ENCODE results near the gene ARHGEF11. TPM values are rescaled to one million over a fixed set of nuclear protein-coding genes. Genes with fewer than 3 reads are reported as not detected.

ARHGEF11 gene
- total and polyA plus RNA-seq, 4 donors: 5.8 to 23.7 (median 9.8) TPM

DNA sequence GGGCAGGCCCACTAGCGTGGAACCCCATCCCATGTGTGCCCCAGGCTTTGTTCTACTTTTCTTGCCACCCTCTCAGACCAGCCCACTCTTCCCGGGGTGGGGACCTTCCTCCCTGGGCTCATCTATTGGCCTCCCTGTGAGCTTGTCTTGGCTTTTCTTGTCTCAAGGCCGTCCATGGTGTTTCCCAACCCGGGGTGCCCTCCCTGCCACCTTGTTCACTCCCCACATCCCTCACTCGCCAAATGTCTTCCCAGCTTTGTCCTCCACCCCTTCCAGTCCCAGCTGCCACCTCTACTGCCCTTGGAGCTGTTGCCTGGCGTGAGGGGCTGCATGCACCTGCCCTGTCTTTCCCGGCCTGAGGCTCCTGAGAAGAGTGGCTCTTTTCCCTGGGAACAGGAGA lies 106.7 kb downstream of the ARHGEF11 start:
- TF ChIP-seq MAX (IDR thresholded peaks at IDR 0.05): no peak
- no peak for TF ChIP-seq HNF4A (conservative IDR thresholded peaks at IDR 0.05)
- no peak for TF ChIP-seq REST (IDR thresholded peaks at IDR 0.05)
- no peak for TF ChIP-seq FOXA1 (IDR thresholded peaks at IDR 0.05)
- no peak for TF ChIP-seq RAD21 (IDR thresholded peaks at IDR 0.05)
- no peak for TF ChIP-seq HNF4G (IDR thresholded peaks at IDR 0.05)
- no peak for TF ChIP-seq ATF3 (IDR thresholded peaks at IDR 0.05)
- no peak for TF ChIP-seq NR2F2 (IDR thresholded peaks at IDR 0.05)
- TF ChIP-seq TAF1 (conservative IDR thresholded peaks at IDR 0.05): no peak
- TF ChIP-seq YY1 (IDR thresholded peaks at IDR 0.05): no peak
- TF ChIP-seq EGR1 (IDR thresholded peaks at IDR 0.05; ENCODE audit: low read depth in 2 of 2): no peak
- TF ChIP-seq FOXA2 (IDR thresholded peaks at IDR 0.05): no peak
- no peak for DNase-seq (ENCODE audit: low spot score)
- 90% methylated on average over 7 of the region's 7 CpGs for WGBS
- no peak overlapping the region for H3K4me3 ChIP-seq (ENCODE audit: low read depth in 1 of 3, low read length in 3 of 3)
- no peaks in the 10 kb centered on the region for H3K9me3 ChIP-seq (ENCODE audit: control insufficient read depth in 4 of 4, low read length in 3 of 4)
- H3K27ac ChIP-seq (ENCODE audit: low read depth in 1 of 2, low read length in 2 of 2): no peak overlapping the region
- no peaks in the 10 kb centered on the region for H3K4me1 ChIP-seq (ENCODE audit: control insufficient read depth in 4 of 4, insufficient read depth in 4 of 4, low read length in 3 of 4)
- H3K9ac ChIP-seq (ENCODE audit: low read depth in 1 of 2, low read length in 2 of 2): no peak overlapping the region
- H3K36me3 ChIP-seq (ENCODE audit: control insufficient read depth in 4 of 4, insufficient read depth in 3 of 4, low read depth in 1 of 4, low read length in 3 of 4): peaks cover 16 to 79% (median 45%) of the 10 kb centered on the region in 4 donors
- no peaks in the 10 kb centered on the region for H3K27me3 ChIP-seq (ENCODE audit: control insufficient read depth in 4 of 4, insufficient read depth in 4 of 4, low read length in 3 of 4)

GRCh38 chr1:156937883-156938282 lies 107.7 kb downstream of the ARHGEF11 start:
- H3K4me3 ChIP-seq (ENCODE audit: low read depth in 1 of 3, low read length in 3 of 3): no peak overlapping the region
- H3K27me3 ChIP-seq (ENCODE audit: control insufficient read depth in 4 of 4, insufficient read depth in 4 of 4, low read length in 3 of 4): no peaks in the 10 kb centered on the region
- H3K9me3 ChIP-seq (ENCODE audit: control insufficient read depth in 4 of 4, low read length in 3 of 4): no peaks in the 10 kb centered on the region
- H3K4me1 ChIP-seq (ENCODE audit: control insufficient read depth in 4 of 4, insufficient read depth in 4 of 4, low read length in 3 of 4): no peaks in the 10 kb centered on the region
- TF ChIP-seq JUND (IDR thresholded peaks at IDR 0.05) (no peak), TAF1 (conservative IDR thresholded peaks at IDR 0.05) (no peak), FOXA2 (IDR thresholded peaks at IDR 0.05) (no peak), ZBTB33 (IDR thresholded peaks at IDR 0.05) (no peak), SP1 (IDR thresholded peaks at IDR 0.05) (no peak), HNF4G (IDR thresholded peaks at IDR 0.05) (no peak), RAD21 (IDR thresholded peaks at IDR 0.05) (no peak), FOXA1 (IDR thresholded peaks at IDR 0.05) (no peak), ATF3 (IDR thresholded peaks at IDR 0.05) (no peak), YY1 (IDR thresholded peaks at IDR 0.05) (no peak), GABPA (IDR thresholded peaks at IDR 0.05 in 1 of 2, conservative IDR thresholded peaks at IDR 0.05 in 1 of 2) (no peak), HNF4A (conservative IDR thresholded peaks at IDR 0.05) (no peak), RXRA (IDR thresholded peaks at IDR 0.05) (no peak), EGR1 (IDR thresholded peaks at IDR 0.05; ENCODE audit: low read depth in 2 of 2) (no peak), NR2F2 (IDR thresholded peaks at IDR 0.05) (no peak), MAX (IDR thresholded peaks at IDR 0.05) (no peak), REST (IDR thresholded peaks at IDR 0.05) (no peak)
- TF ChIP-seq, protein P1, sequence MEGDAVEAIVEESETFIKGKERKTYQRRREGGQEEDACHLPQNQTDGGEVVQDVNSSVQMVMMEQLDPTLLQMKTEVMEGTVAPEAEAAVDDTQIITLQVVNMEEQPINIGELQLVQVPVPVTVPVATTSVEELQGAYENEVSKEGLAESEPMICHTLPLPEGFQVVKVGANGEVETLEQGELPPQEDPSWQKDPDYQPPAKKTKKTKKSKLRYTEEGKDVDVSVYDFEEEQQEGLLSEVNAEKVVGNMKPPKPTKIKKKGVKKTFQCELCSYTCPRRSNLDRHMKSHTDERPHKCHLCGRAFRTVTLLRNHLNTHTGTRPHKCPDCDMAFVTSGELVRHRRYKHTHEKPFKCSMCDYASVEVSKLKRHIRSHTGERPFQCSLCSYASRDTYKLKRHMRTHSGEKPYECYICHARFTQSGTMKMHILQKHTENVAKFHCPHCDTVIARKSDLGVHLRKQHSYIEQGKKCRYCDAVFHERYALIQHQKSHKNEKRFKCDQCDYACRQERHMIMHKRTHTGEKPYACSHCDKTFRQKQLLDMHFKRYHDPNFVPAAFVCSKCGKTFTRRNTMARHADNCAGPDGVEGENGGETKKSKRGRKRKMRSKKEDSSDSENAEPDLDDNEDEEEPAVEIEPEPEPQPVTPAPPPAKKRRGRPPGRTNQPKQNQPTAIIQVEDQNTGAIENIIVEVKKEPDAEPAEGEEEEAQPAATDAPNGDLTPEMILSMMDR (IDR thresholded peaks at IDR 0.05; ENCODE audit: low read depth, low read length, missing input control): no peak
- H3K27ac ChIP-seq (ENCODE audit: low read depth in 1 of 2, low read length in 2 of 2): no peak overlapping the region
- no peak for DNase-seq (ENCODE audit: low spot score)
- H3K36me3 ChIP-seq (ENCODE audit: control insufficient read depth in 4 of 4, insufficient read depth in 3 of 4, low read depth in 1 of 4, low read length in 3 of 4): peaks cover 15 to 73% (median 42%) of the 10 kb centered on the region in 4 donors
- WGBS: 83% methylated on average over 8 of the region's 8 CpGs
- H3K9ac ChIP-seq (ENCODE audit: low read depth in 1 of 2, low read length in 2 of 2): no peak overlapping the region
